ENCODE results near the gene ALDH16A1. TPM values are rescaled to one million over a fixed set of nuclear protein-coding genes. Genes with fewer than 3 reads are reported as not detected.

Gene ALDH16A1
- total and polyA plus RNA-seq, 10 of the 15 experiments (the other 5 are each of a cell fraction or from before 2014, with no cell fraction given): 1.7 to 49.3 (median 18.1) TPM

GRCh38 chr19:49487277-49488045 is 34.4 kb downstream of the ALDH16A1 start, which contains the start of gene RPL13A:
Gene RPL13A, plus strand, starts transcription at chr19:49487608. Its CDS starts 22 bp downstream, at chr19:49487630.
- peak within 1 kb of the TSS; percentile 95 for H3K9ac ChIP-seq (ENCODE audit: control insufficient read depth, insufficient read depth, low read length)
- ATAC-seq (peak; percentile 92), FAIRE-seq (peak; percentile 95), DNase-seq (ENCODE audit: low read depth, low spot score) (peak; percentile 98)
- ChIA-PET RAD21 (ENCODE audit: unreplicated experiment) (interaction anchor here (0.7 to 1.6 kb wide), 3 partner anchors 14 to 59 kb away, joined by 3 to 6 read pairs (median 5); partner anchors contain the start of gene FLT3LG), POLR2A (interaction anchor here (1.0 to 2.7 kb wide), 9 partner anchors 9 to 494 kb away, joined by 3 to 11 read pairs (median 3); partner anchors contain the start of genes ALDH16A1, GYS1, PIH1D1 and RPS11), SMC1A (ENCODE audit: uncharacterized antibody, unreplicated experiment) (interaction anchor here (0.6 to 1.0 kb wide), 2 partner anchors 10 to 483 kb away, joined by 4 read pairs; no protein-coding TSS in a partner anchor), CTCF (interaction anchor here (0.6 to 1.6 kb wide), 5 partner anchors 14 to 153 kb away, joined by 3 to 6 read pairs (median 4); partner anchors contain the start of genes ALDH16A1 and FLT3LG)
- H3K9me3 ChIP-seq (replicated peaks; ENCODE audit: control insufficient read depth, insufficient read depth, low read length): no peaks in the 10 kb centered on the region
- intact Hi-C loops (cut with micrococcal nuclease; ENCODE audit: unreplicated experiment) (loop anchor here (1.0 to 5.0 kb wide), 3 partner anchors 9 to 385 kb away; partner anchors contain the start of genes PIH1D1 and RPS11), in situ Hi-C loops (cut with MboI) (no loop called here)
- 1% methylated on average over 57 of the region's 57 CpGs for WGBS (ENCODE audit: insufficient coverage, insufficient replicate concordance, low lambda C conversion rate, missing lambda C conversion rate)
- H3K36me3 ChIP-seq (ENCODE audit: control insufficient read depth in 2 of 2, insufficient read depth in 2 of 2, low read length in 1 of 2): peaks cover 24 to 31% of the 10 kb centered on the region in 2 experiments
- H3K4me2 ChIP-seq (ENCODE audit: control insufficient read depth, insufficient read depth): peak within 1 kb of the TSS; percentile 91
- no peaks in the 10 kb centered on the region for H3K27me3 ChIP-seq (replicated peaks in 1 of 2; ENCODE audit: control insufficient read depth in 2 of 2, insufficient read depth in 2 of 2, low read length in 1 of 2)
- peaks cover 41% of the 10 kb centered on the region for H3K79me2 ChIP-seq (ENCODE audit: control insufficient read depth, insufficient read depth, low read length)
- peaks cover 13% of the 10 kb centered on the region for H4K20me1 ChIP-seq (ENCODE audit: control insufficient read depth, insufficient read depth)
- H3K27ac ChIP-seq (ENCODE audit: control insufficient read depth, insufficient read depth): peak within 1 kb of the TSS; percentile 83
- BruUV-seq (replicated peaks): TSS peak; percentile 74
- H3K4me3 ChIP-seq: peak within 1 kb of the TSS; percentile 97
- H2AFZ ChIP-seq (ENCODE audit: control insufficient read depth, low read depth, low read length): peak within 1 kb of the TSS; percentile 87
- H3K4me1 ChIP-seq (ENCODE audit: control insufficient read depth, insufficient read depth, low read length): peaks cover 16% of the 10 kb centered on the region
- TF ChIP-seq RELB (IDR thresholded peaks at IDR 0.05; ENCODE audit: low read depth) (peak; percentile 61; the same call in 1 of the 2 replicates), RAD21 (IDR thresholded peaks at IDR 0.05; ENCODE audit: insufficient read depth, low read depth, low read length) (no peak), GATAD2B (conservative IDR thresholded peaks at IDR 0.05; ENCODE audit: low read depth) (no peak), TARDBP (IDR thresholded peaks at IDR 0.05; ENCODE audit: borderline replicate concordance) (no peak), NRF1 (conservative IDR thresholded peaks at IDR 0.05; ENCODE audit: low read depth, low read length) (peak; percentile 90), IKZF2 (IDR thresholded peaks at IDR 0.05) (no peak; a peak in 1 of 4 replicates), TCF3 (IDR thresholded peaks at IDR 0.05; ENCODE audit: borderline replicate concordance, insufficient read depth, low read depth, low read length) (peak; percentile 87), POLR2AphosphoS2 (IDR thresholded peaks at IDR 0.05; ENCODE audit: low read depth, low read length) (peak; percentile 98), E2F4 (IDR thresholded peaks at IDR 0.05; ENCODE audit: low read depth, low read length) (no peak), RELA (IDR thresholded peaks at IDR 0.05; ENCODE audit: borderline replicate concordance, partially characterized antibody) (peak; percentile 89), E4F1 (IDR thresholded peaks at IDR 0.05; ENCODE audit: borderline replicate concordance, partially characterized antibody) (peak; percentile 71), ZNF592 (IDR thresholded peaks at IDR 0.05) (no peak; the same call in 1 of the 2 replicates)

Data from GM12878 (cell line).